Neural crest cell (in vitro differentiated cells): ENCODE results near the gene RAB25. TPM values are rescaled to one million over a fixed set of nuclear protein-coding genes. Genes with fewer than 3 reads are reported as not detected.

Experiments
- DNase-seq: peaks from one replicate; pipeline ENCODE4 v3.0.0; 2021; ENCODE audit warnings: low read depth, mixed read lengths, low spot score
- H3K27ac Mint-ChIP-seq: one replicate; pipeline ENCODE4 v1.8.0; 2021; ENCODE audit warnings: mild to moderate bottlenecking, mixed read lengths; ENCODE audit not compliant: unreplicated experiment
- H3K27me3 Mint-ChIP-seq: 2 replicates; pipeline ENCODE4 v1.8.0; 2021; ENCODE audit warnings: low read depth, mild to moderate bottlenecking, mixed read lengths
- H3K36me3 Mint-ChIP-seq: 2 replicates; pipeline ENCODE4 v1.8.0; 2021; ENCODE audit warnings: low read depth, mild to moderate bottlenecking, mixed read lengths
- H3K4me1 Mint-ChIP-seq: 2 replicates; pipeline ENCODE4 v1.8.0; 2021; ENCODE audit warnings: mixed read lengths
- H3K4me3 Mint-ChIP-seq: one replicate; pipeline ENCODE4 v1.8.0; 2021; ENCODE audit warnings: mild to moderate bottlenecking, mixed read lengths
- H3K9me3 Mint-ChIP-seq: 2 replicates; pipeline ENCODE4 v1.8.0; 2021; ENCODE audit warnings: mixed read lengths
- CTCF ChIP-seq: fragments of 200-600 bp; sonication (generic); conservative IDR thresholded peaks from 2 replicates; pipeline ENCODE4 v1.5.0; 2021; ENCODE audit warnings: antibody characterized with exemption, mild to moderate bottlenecking
- total RNA-seq: library from RNA; stranded (reverse); gene quantifications from 2 replicates; pipeline ENCODE4 v1.2.1, GENCODE V29; 2021

The RAB25 gene
- total RNA-seq, 1 donor from 2014 or later, result not detected

- Mint-ChIP-seq H3K4me1 (peaks cover 76% of the 10 kb centered on the region), H3K9me3 (no peaks in the 10 kb centered on the region), H3K4me3 (peak overlapping the region; percentile 42), H3K36me3 (peaks cover 19% of the 10 kb centered on the region), H3K27me3 (peaks cover 11% of the 10 kb centered on the region), H3K27ac (peak overlapping the region; percentile 20)
- DNase-seq, result no peak
- no peak for TF ChIP-seq CTCF
Measured at GRCh38 chr1:156073110-156073687, 12.2 kb downstream of the RAB25 start.

GRCh38 chr1:156073740-156074139 is 12.8 kb downstream of the RAB25 start:
- Mint-ChIP-seq H3K27ac (peak overlapping the region; percentile 98), H3K27me3 (peaks cover 11% of the 10 kb centered on the region), H3K4me1 (peaks cover 81% of the 10 kb centered on the region), H3K4me3 (peak overlapping the region; percentile 70), H3K9me3 (no peaks in the 10 kb centered on the region), H3K36me3 (peaks cover 22% of the 10 kb centered on the region)
- no peak for TF ChIP-seq CTCF
- no peak for DNase-seq

GRCh38 chr1:156074661-156075060 is 13.7 kb downstream of the RAB25 start:
- H3K27ac Mint-ChIP-seq, result no peak overlapping the region
- no peak for DNase-seq
- peaks cover 9% of the 10 kb centered on the region for H3K27me3 Mint-ChIP-seq
- no peak for TF ChIP-seq CTCF
- peak overlapping the region; percentile 100 for H3K4me3 Mint-ChIP-seq
- peaks cover 27% of the 10 kb centered on the region for H3K36me3 Mint-ChIP-seq
- no peaks in the 10 kb centered on the region for H3K9me3 Mint-ChIP-seq
- H3K4me1 Mint-ChIP-seq, result peaks cover 90% of the 10 kb centered on the region

- no peak for TF ChIP-seq CTCF
- no peak for DNase-seq
- peaks cover 30% of the 10 kb centered on the region for H3K36me3 Mint-ChIP-seq
- H3K27ac Mint-ChIP-seq, result no peak overlapping the region
- no peaks in the 10 kb centered on the region for H3K9me3 Mint-ChIP-seq
- H3K4me1 Mint-ChIP-seq, result peaks cover 92% of the 10 kb centered on the region
- H3K4me3 Mint-ChIP-seq, result peak overlapping the region; percentile 100
- H3K27me3 Mint-ChIP-seq, result peaks cover 8% of the 10 kb centered on the region
Measured at GRCh38 chr1:156075162-156075561, 14.2 kb downstream of the RAB25 start.

- peaks cover 30% of the 10 kb centered on the region for H3K36me3 Mint-ChIP-seq
- no peak for DNase-seq
- H3K4me1 Mint-ChIP-seq, result peaks cover 87% of the 10 kb centered on the region
- no peaks in the 10 kb centered on the region for H3K9me3 Mint-ChIP-seq
- peak overlapping the region; percentile 100 for H3K4me3 Mint-ChIP-seq
- H3K27me3 Mint-ChIP-seq, result peaks cover 5% of the 10 kb centered on the region
- no peak for TF ChIP-seq CTCF
- H3K27ac Mint-ChIP-seq, result no peak overlapping the region
Measured at GRCh38 chr1:156075775-156076204, 14.8 kb downstream of the RAB25 start.
